ENCODE results near the gene EBF4. TPM values are rescaled to one million over a fixed set of nuclear protein-coding genes. Genes with fewer than 3 reads are reported as not detected.

The EBF4 gene
- total and polyA plus RNA-seq, 10 of the 15 experiments (the other 5 are each of a cell fraction or from before 2014, with no cell fraction given): 0.13 TPM; not detected in 9

DNA sequence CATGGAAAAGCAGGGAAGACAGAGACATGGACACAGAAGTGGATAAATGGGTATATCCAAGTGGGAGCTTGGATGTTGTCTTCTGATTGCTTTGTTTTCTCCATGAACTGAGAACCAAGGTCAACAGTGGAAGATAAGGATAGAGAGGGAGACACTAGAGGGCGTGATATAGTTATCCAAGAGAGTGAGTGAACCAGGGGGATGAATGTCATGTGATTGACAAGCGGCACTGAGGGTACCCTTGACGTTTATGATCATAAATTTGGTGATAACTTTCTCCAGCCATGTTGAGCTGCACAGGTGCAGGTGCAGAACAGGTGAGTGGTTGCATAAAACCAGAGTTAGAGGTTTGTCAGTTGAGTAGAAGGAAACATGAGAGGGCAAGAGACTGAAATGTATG, 20.7 kb downstream of the EBF4 start (continued):
- no peak for TF ChIP-seq ZBTB33 (IDR thresholded peaks at IDR 0.05)
- TF ChIP-seq, protein P1, sequence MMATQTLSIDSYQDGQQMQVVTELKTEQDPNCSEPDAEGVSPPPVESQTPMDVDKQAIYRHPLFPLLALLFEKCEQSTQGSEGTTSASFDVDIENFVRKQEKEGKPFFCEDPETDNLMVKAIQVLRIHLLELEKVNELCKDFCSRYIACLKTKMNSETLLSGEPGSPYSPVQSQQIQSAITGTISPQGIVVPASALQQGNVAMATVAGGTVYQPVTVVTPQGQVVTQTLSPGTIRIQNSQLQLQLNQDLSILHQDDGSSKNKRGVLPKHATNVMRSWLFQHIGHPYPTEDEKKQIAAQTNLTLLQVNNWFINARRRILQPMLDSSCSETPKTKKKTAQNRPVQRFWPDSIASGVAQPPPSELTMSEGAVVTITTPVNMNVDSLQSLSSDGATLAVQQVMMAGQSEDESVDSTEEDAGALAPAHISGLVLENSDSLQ (IDR thresholded peaks at IDR 0.05): peak; percentile 49
- TF ChIP-seq CBX5 (IDR thresholded peaks at IDR 0.05; ENCODE audit: low read depth): no peak
- peak; percentile 39; the same call in 1 of the 2 replicates for TF ChIP-seq SMC3 (IDR thresholded peaks at IDR 0.05; ENCODE audit: borderline replicate concordance, low read length)
- TF ChIP-seq TARDBP (IDR thresholded peaks at IDR 0.05; ENCODE audit: borderline replicate concordance): no peak
- TF ChIP-seq MYC (IDR thresholded peaks at IDR 0.05; ENCODE audit: insufficient read depth, insufficient read length, insufficient replicate concordance, low read length, severe bottlenecking): no peak
- TF ChIP-seq KLF5 (IDR thresholded peaks at IDR 0.05; ENCODE audit: partially characterized antibody): no peak
- no peak for TF ChIP-seq IRF3 (IDR thresholded peaks at IDR 0.05)
- no peak for TF ChIP-seq IKZF2 (IDR thresholded peaks at IDR 0.05)
- no peak for TF ChIP-seq ZBTB40 (IDR thresholded peaks at IDR 0.05; ENCODE audit: borderline replicate concordance)
- TF ChIP-seq REST (IDR thresholded peaks at IDR 0.05; ENCODE audit: low read depth, low read length): no peak
- no peak for TF ChIP-seq TCF7 (IDR thresholded peaks at IDR 0.05; ENCODE audit: borderline replicate concordance)
- TF ChIP-seq, protein P2, sequence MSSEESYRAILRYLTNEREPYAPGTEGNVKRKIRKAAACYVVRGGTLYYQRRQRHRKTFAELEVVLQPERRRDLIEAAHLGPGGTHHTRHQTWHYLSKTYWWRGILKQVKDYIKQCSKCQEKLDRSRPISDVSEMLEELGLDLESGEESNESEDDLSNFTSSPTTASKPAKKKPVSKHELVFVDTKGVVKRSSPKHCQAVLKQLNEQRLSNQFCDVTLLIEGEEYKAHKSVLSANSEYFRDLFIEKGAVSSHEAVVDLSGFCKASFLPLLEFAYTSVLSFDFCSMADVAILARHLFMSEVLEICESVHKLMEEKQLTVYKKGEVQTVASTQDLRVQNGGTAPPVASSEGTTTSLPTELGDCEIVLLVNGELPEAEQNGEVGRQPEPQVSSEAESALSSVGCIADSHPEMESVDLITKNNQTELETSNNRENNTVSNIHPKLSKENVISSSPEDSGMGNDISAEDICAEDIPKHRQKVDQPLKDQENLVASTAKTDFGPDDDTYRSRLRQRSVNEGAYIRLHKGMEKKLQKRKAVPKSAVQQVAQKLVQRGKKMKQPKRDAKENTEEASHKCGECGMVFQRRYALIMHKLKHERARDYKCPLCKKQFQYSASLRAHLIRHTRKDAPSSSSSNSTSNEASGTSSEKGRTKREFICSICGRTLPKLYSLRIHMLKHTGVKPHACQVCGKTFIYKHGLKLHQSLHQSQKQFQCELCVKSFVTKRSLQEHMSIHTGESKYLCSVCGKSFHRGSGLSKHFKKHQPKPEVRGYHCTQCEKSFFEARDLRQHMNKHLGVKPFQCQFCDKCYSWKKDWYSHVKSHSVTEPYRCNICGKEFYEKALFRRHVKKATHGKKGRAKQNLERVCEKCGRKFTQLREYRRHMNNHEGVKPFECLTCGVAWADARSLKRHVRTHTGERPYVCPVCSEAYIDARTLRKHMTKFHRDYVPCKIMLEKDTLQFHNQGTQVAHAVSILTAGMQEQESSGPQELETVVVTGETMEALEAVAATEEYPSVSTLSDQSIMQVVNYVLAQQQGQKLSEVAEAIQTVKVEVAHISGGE (CRISPR knock-in tag; IDR thresholded peaks at IDR 0.05): no peak
- TF ChIP-seq NR2C1 (IDR thresholded peaks at IDR 0.05): no peak

Measured in GM12878 (cell line).